ENCODE measurements around the gene GPAM. TPM values are rescaled to one million over a fixed set of nuclear protein-coding genes. Genes with fewer than 3 reads are reported as not detected.
A peak's percentile ranks its signal among the peaks of the same experiment; 100 is the strongest.

GPAM gene
- total RNA-seq, 4 donors from 2014 or later: 1.00 to 6.6 (median 5.8) TPM

DNA sequence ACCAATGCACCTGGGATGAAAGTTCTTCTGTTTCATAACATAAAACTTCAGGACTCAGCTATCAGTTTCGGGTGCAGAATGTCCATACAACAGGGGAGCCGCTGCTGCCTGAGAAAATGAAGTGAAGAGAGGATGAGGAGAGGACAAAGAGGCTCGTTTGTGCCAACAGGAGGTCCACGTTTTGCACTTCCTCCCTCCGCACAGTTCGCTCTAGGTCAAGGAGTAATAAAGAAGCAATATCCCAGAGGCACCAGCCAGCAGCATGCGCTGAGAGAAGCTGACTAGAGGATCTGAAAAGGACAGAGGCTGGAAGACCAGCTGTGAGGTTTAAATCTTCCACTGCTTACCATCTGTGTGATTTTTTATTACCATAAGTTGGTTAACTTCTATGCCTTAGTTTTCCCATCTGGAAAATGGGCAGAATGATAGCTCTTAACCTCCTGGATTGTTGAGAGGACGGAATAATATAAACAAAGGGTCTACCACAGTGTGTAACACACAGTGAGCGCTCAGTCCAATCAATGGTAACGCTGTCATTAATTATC is 709 bp downstream of the GPAM start:
- no peaks in the 10 kb centered on the region for H3K27me3 ChIP-seq
- TF ChIP-seq POLR2AphosphoS5 (IDR thresholded peaks at IDR 0.05) (no peak), EP300 (IDR thresholded peaks at IDR 0.05; ENCODE audit: low read depth) (no peak), POLR2A (IDR thresholded peaks at IDR 0.05) (no peak)
- TF ChIP-seq, protein P1, sequence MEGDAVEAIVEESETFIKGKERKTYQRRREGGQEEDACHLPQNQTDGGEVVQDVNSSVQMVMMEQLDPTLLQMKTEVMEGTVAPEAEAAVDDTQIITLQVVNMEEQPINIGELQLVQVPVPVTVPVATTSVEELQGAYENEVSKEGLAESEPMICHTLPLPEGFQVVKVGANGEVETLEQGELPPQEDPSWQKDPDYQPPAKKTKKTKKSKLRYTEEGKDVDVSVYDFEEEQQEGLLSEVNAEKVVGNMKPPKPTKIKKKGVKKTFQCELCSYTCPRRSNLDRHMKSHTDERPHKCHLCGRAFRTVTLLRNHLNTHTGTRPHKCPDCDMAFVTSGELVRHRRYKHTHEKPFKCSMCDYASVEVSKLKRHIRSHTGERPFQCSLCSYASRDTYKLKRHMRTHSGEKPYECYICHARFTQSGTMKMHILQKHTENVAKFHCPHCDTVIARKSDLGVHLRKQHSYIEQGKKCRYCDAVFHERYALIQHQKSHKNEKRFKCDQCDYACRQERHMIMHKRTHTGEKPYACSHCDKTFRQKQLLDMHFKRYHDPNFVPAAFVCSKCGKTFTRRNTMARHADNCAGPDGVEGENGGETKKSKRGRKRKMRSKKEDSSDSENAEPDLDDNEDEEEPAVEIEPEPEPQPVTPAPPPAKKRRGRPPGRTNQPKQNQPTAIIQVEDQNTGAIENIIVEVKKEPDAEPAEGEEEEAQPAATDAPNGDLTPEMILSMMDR (IDR thresholded peaks at IDR 0.05): no peak
- no peak for DNase-seq
- 16 to 40% methylated on average over 7 to 10 of the region's 10 CpGs for WGBS, 2 donors (ENCODE audit: low coverage in 1 of 2)
- H3K4me1 ChIP-seq: peaks cover 10 to 13% (median 12%) of the 10 kb centered on the region in 4 donors
- peak overlapping the region; percentile 41 to 84 (median 66) for H3K4me3 ChIP-seq
- H3K36me3 ChIP-seq: peaks cover 0 to 3% (median 0%) of the 10 kb centered on the region in 4 donors
- in situ Hi-C loops (cut with MboI; ENCODE audit: low pct_ligation_motif_present in 1 of 4, low pct_unique_long_range_greater_than_20kb in 1 of 4, low sequenced_read_pairs in 3 of 4): loop anchor here (25.0 kb wide), 2 partner anchors 129 to 254 kb away; partner anchors contain the start of genes VTI1A (in 4 of the 4) and ZDHHC6 (in 4 of the 4)
- no peaks in the 10 kb centered on the region for H3K9me3 ChIP-seq
- intact Hi-C loops (cut with DNase I; ENCODE audit: low total_unique reads): no loop called here
- peak overlapping the region; percentile 74 to 82 (median 79) for H3K27ac ChIP-seq

DNA sequence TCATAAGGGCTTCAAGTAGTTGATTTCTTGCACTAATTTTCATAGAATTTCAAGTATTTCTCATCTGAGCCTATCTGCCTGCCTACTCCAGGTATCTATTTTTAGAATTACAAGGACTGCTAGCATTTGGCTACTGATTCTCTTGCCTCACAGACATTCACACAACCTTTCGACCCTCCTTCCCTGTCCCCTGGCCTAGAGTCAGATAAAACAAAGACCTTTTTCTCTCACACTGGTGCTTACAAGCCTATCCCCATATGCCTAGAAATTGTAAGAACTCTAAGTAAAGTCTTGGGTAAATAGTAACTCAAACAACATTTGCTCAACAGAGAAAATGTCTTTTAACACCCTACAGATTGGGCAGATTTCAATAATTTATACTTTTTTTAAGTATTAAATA is 6.3 kb downstream of the GPAM start:
- H3K4me3 ChIP-seq: no peak overlapping the region
- H3K9me3 ChIP-seq: no peaks in the 10 kb centered on the region
- H3K36me3 ChIP-seq: peaks cover 0 to 20% (median 0%) of the 10 kb centered on the region in 4 donors
- TF ChIP-seq EP300 (IDR thresholded peaks at IDR 0.05; ENCODE audit: low read depth) (no peak), POLR2AphosphoS5 (IDR thresholded peaks at IDR 0.05) (no peak), POLR2A (IDR thresholded peaks at IDR 0.05) (no peak)
- TF ChIP-seq, protein P1 (IDR thresholded peaks at IDR 0.05): no peak
- no peaks in the 10 kb centered on the region for H3K27me3 ChIP-seq
- no peak overlapping the region for H3K27ac ChIP-seq
- peaks cover 0 to 18% (median 0%) of the 10 kb centered on the region in 4 donors for H3K4me1 ChIP-seq
- in situ Hi-C loops (cut with MboI; ENCODE audit: low pct_ligation_motif_present in 1 of 4, low pct_unique_long_range_greater_than_20kb in 1 of 4, low sequenced_read_pairs in 3 of 4): loop anchor here (10.0 to 25.0 kb wide), 3 partner anchors 135 to 260 kb away; partner anchors contain the start of genes VTI1A (in 4 of the 4) and ZDHHC6 (in 4 of the 4)
- WGBS, 2 donors (ENCODE audit: low coverage in 1 of 2): 71 to 73% methylated on average over 1 of the region's 1 CpG
- intact Hi-C loops (cut with DNase I; ENCODE audit: low total_unique reads): no loop called here
- no peak for DNase-seq

DNA sequence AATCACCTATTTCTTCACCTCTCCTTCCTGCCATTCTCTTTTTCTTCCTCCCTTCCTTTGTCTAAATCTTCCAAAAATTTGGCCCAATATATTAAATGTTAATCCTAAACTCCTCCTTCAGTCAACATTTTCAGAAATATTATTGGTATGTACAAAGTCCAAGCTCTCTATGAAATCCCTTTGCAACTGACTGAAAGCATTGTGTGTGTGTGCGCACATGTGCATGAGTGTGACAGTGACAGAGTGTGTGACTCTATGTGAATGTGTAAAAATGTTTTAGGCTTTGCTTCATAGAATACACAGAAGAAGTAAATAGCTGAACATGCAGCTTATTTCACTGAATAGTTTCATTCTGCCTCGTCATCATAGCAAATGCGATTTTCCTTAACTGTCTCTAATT is 7.0 kb downstream of the GPAM start:
- TF ChIP-seq POLR2A (IDR thresholded peaks at IDR 0.05): no peak
- TF ChIP-seq, protein P1 (IDR thresholded peaks at IDR 0.05): no peak
- no peak for TF ChIP-seq EP300 (IDR thresholded peaks at IDR 0.05; ENCODE audit: low read depth)
- TF ChIP-seq POLR2AphosphoS5 (IDR thresholded peaks at IDR 0.05): no peak
- Histone ChIP-seq H3K27ac (no peak overlapping the region), H3K4me1 (peaks cover 0 to 17% (median 0%) of the 10 kb centered on the region in 4 donors), H3K27me3 (no peaks in the 10 kb centered on the region), H3K4me3 (no peak overlapping the region), H3K9me3 (no peaks in the 10 kb centered on the region), H3K36me3 (peaks cover 0 to 20% (median under 1%) of the 10 kb centered on the region in 4 donors)
- DNase-seq: no peak
- WGBS, 2 donors (ENCODE audit: low coverage in 1 of 2): 77 to 89% methylated on average over 3 of the region's 3 CpGs
- in situ Hi-C loops (cut with MboI; ENCODE audit: low pct_ligation_motif_present in 1 of 4, low pct_unique_long_range_greater_than_20kb in 1 of 4, low sequenced_read_pairs in 3 of 4): loop anchor here (10.0 to 25.0 kb wide), 3 partner anchors 136 to 261 kb away; partner anchors contain the start of genes VTI1A (in 4 of the 4) and ZDHHC6 (in 4 of the 4)
- intact Hi-C loops (cut with DNase I; ENCODE audit: low total_unique reads): no loop called here

DNA sequence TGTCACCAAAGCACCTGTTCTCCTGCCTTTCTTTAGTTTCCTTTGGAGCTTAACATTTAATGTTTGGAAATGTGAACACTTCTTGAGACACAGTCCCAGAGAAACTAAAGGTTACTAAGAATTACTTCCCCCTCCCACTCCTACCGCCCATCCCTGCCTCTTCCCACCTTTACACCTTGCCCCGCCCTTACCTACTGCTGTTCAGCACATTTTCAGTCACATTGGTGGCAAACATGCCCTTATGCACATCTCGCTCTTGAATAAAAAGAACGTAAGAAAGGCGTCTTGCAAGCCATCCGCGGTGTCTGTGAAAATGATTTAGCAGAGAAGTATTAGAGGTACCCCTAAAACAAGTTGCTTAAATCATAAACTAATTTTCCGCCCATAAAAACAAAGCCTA is 8.2 kb downstream of the GPAM start:
- Histone ChIP-seq H3K27me3 (no peaks in the 10 kb centered on the region), H3K4me1 (peaks cover 0 to 17% (median 0%) of the 10 kb centered on the region in 4 donors), H3K36me3 (peaks cover 0 to 20% (median 3%) of the 10 kb centered on the region in 4 donors), H3K9me3 (no peaks in the 10 kb centered on the region), H3K27ac (no peak overlapping the region), H3K4me3 (no peak overlapping the region)
- intact Hi-C loops (cut with DNase I; ENCODE audit: low total_unique reads) (no loop called here), in situ Hi-C loops (cut with MboI; ENCODE audit: low pct_ligation_motif_present in 1 of 4, low pct_unique_long_range_greater_than_20kb in 1 of 4, low sequenced_read_pairs in 3 of 4) (loop anchor here (10.0 to 25.0 kb wide), 3 partner anchors 137 to 262 kb away; partner anchors contain the start of genes VTI1A (in 4 of the 4) and ZDHHC6 (in 4 of the 4))
- DNase-seq: no peak
- TF ChIP-seq, protein P1 (IDR thresholded peaks at IDR 0.05): no peak
- TF ChIP-seq POLR2A (IDR thresholded peaks at IDR 0.05): no peak
- TF ChIP-seq EP300 (IDR thresholded peaks at IDR 0.05; ENCODE audit: low read depth): no peak
- TF ChIP-seq POLR2AphosphoS5 (IDR thresholded peaks at IDR 0.05): no peak
- 77 to 92% methylated on average over 8 of the region's 8 CpGs for WGBS, 2 donors (ENCODE audit: low coverage in 1 of 2)

Data from transverse colon (tissue), 4 donors.